Erythroblast (primary cell): Measurements from ENCODE around the gene CREB5.

Experiments used
- GATA1 ChIP-seq: IDR thresholded peaks from 2 replicates; pipeline ENCODE4 v1.6.1; 2011; ENCODE audit warnings: low read depth, mild to moderate bottlenecking, control low read depth, low read length, moderate library complexity
- POLR2A ChIP-seq: IDR thresholded peaks from 2 replicates; pipeline ENCODE4 v1.6.1; 2011; ENCODE audit warnings: mild to moderate bottlenecking, low read length

DNA sequence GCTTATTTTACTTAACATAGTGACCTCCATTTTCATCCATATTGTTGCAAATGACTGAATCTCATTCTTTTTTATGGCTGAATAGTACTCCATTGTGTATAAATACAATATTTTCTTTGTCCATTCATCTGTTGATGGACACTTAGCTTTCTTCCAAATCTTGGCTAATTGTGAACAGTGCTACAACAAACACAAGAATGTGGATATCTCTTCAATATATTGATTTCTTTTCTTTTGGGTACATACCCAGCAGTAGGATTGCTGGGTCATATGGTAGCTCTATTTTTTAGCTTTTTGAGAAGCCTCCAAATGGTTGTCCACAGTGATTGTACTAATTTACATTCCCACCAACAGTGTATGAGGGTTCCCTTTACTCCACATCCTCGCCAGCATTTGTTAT is 58.0 kb downstream of the CREB5 start:
- TF ChIP-seq POLR2A (no peak), GATA1 (no peak)
